B cell (primary cell): ENCODE results near the gene LRRC8D. TPM values are rescaled to one million over a fixed set of nuclear protein-coding genes. Genes with fewer than 3 reads are reported as not detected.

ENCODE experiments used
- ATAC-seq: fragments of 200-7000 bp; cut with Tn5 transposase; one replicate; pipeline ENCODE4 v1.10.0; 2021; ENCODE audit warnings: low read depth, mild to moderate bottlenecking, moderate number of reproducible peaks, moderate library complexity
- CTCF ChIA-PET: fragments of 350-600 bp; sonication (Branson Sonifier 250); formaldehyde crosslinking; loops from one replicate; lab custom pipeline; 2021; ENCODE audit warnings: antibody characterized with exemption, inconsistent platforms; lab: Charles Lee
- POLR2A ChIA-PET: fragments of 350-600 bp; sonication (Branson Sonifier 250); formaldehyde crosslinking; loops from one replicate; lab custom pipeline; 2021; ENCODE audit warnings: antibody characterized with exemption; lab: Charles Lee
- DNase-seq: peaks from one replicate; pipeline ENCODE4 v3.0.0; 2013
- H2AFZ ChIP-seq: 2 replicates; pipeline ENCODE4 v1.6.1; 2012; ENCODE audit warnings: mild to moderate bottlenecking, low read depth, low read length; ENCODE audit not compliant: insufficient read depth, poor library complexity, severe bottlenecking
- H3K27ac ChIP-seq, 2 donors: 1 replicate in 1 of 2; 2 replicates in 1 of 2; pipeline ENCODE4 v1.5.1; 2012 to 2013; ENCODE audit warnings: low read length in 2 of 2, mild to moderate bottlenecking in 2 of 2, moderate library complexity in 1 of 2
- H3K27me3 ChIP-seq, 4 experiments: fragments of 200-600 bp in 1 of 4; sonication (generic) in 1 of 4; replicated peaks in 1 of 4; 1 replicate in 2 of 4; 2 replicates in 2 of 4; pipeline versions ENCODE4 v1.6.1 to v1.7.0; 2013 to 2016; ENCODE audit warnings: low read length in 3 of 4, mild to moderate bottlenecking in 2 of 4, mixed read lengths in 1 of 4, moderate library complexity in 1 of 4; ENCODE audit not compliant: insufficient read depth in 4 of 4, control insufficient read depth in 3 of 4; ENCODE audit errors: control extremely low read depth in 1 of 4
- H3K36me3 ChIP-seq, 2 experiments: replicated peaks in 1 of 2; 1 replicate in 1 of 2; 2 replicates in 1 of 2; pipeline versions ENCODE4 v1.6.1 to v1.7.1; 2013; ENCODE audit warnings: low read length in 1 of 2; ENCODE audit not compliant: insufficient read depth in 2 of 2, control insufficient read depth in 1 of 2; ENCODE audit errors: control extremely low read depth in 1 of 2, extremely low read depth in 1 of 2
- H3K4me1 ChIP-seq, 2 donors: fragments of 200-600 bp in 1 of 2; sonication (generic) in 1 of 2; 1 replicate in 1 of 2; 2 replicates in 1 of 2; pipeline versions ENCODE4 v1.5.1 to v1.6.1; 2013 to 2017; ENCODE audit warnings: low read length in 2 of 2; ENCODE audit not compliant: control insufficient read depth in 2 of 2, insufficient read depth in 2 of 2
- H3K4me2 ChIP-seq: replicated peaks from 2 replicates; pipeline ENCODE3; 2012; ENCODE audit warnings: mild to moderate bottlenecking, low read depth, low read length; ENCODE audit not compliant: poor library complexity, severe bottlenecking
- H3K4me3 ChIP-seq, 5 experiments: fragments of 200-600 bp in 1 of 5; sonication (generic) in 1 of 5; 1 replicate in 3 of 5; 2 replicates in 2 of 5; pipeline versions ENCODE4 v1.5.1 to v1.7.0; 2011 to 2016; ENCODE audit warnings: low read length in 4 of 5, mild to moderate bottlenecking in 4 of 5, low read depth in 2 of 5, control low read depth in 1 of 5, moderate library complexity in 1 of 5; ENCODE audit not compliant: insufficient read depth in 1 of 5; ENCODE audit errors: control extremely low read depth in 1 of 5, extremely low read depth in 1 of 5
- H3K79me2 ChIP-seq: fragments of 200-600 bp; sonication (generic); one replicate; pipeline ENCODE4 v1.6.0; 2016; ENCODE audit warnings: low read length; ENCODE audit not compliant: control insufficient read depth, insufficient read depth
- H3K9ac ChIP-seq: fragments of 200-600 bp; sonication (generic); 2 replicates; pipeline ENCODE4 v1.6.1; 2017; ENCODE audit warnings: mild to moderate bottlenecking, low read length, moderate library complexity
- H3K9me3 ChIP-seq, 3 donors: one replicate each; pipeline versions ENCODE4 v1.6.1 to v1.7.1; 2013; ENCODE audit warnings: low read length in 2 of 3; ENCODE audit not compliant: control insufficient read depth in 2 of 3, insufficient read depth in 1 of 3; ENCODE audit errors: control extremely low read depth in 1 of 3
- H4K20me1 ChIP-seq: 2 replicates; pipeline ENCODE4 v1.6.0; 2012; ENCODE audit warnings: mild to moderate bottlenecking, low read length; ENCODE audit not compliant: insufficient read depth, control insufficient read depth, poor library complexity, severe bottlenecking
- H3K27ac Mint-ChIP-seq: one replicate; pipeline ENCODE4 v1.8.0; 2021; ENCODE audit warnings: mixed read lengths
- H3K27me3 Mint-ChIP-seq: one replicate; pipeline ENCODE4 v1.8.0; 2021; ENCODE audit warnings: mixed read lengths
- H3K4me1 Mint-ChIP-seq: one replicate; pipeline ENCODE4 v1.8.0; 2021; ENCODE audit warnings: mixed read lengths
- H3K4me3 Mint-ChIP-seq: one replicate; pipeline ENCODE4 v1.8.0; 2021; ENCODE audit warnings: mixed read lengths
- H3K9me3 Mint-ChIP-seq: one replicate; pipeline ENCODE4 v1.8.0; 2022; ENCODE audit warnings: mixed read lengths; ENCODE audit not compliant: insufficient read depth
- CTCF ChIP-seq: fragments of 200-600 bp; IDR thresholded peaks from one replicate; pipeline ENCODE4 v1.8.0; 2022; ENCODE audit warnings: antibody characterized with exemption, mild to moderate bottlenecking
- EZH2 ChIP-seq: IDR thresholded peaks from 2 replicates; pipeline ENCODE4 v1.6.1; 2012; ENCODE audit warnings: borderline replicate concordance, low read depth, mild to moderate bottlenecking, moderate library complexity, low read length; ENCODE audit not compliant: insufficient read depth, poor library complexity, severe bottlenecking
- WGBS: methylation state at CpG from one replicate; pipeline ENCODE4 v1.1.5; 2013; ENCODE audit warnings: missing lambda C conversion rate; ENCODE audit not compliant: insufficient coverage; 5-methylcytosine and 5-hydroxymethylcytosine counted together
- intact Hi-C: fragments of 100-400 bp; cut with micrococcal nuclease; formaldehyde crosslinking; loops from one replicate; pipeline ENCODE4 v1.10.0; 2022
- polyA plus RNA-seq: library from polyadenylated mRNA; depleted of rRNA; stranded (reverse); fragments of >200 nt; gene quantifications from 2 replicates; pipeline ENCODE4 v1.2.3, GENCODE V29; 2012
- total RNA-seq, 2 donors: library from RNA; stranded (reverse); fragments of 120-200 nt in 1 of 2; gene quantifications; 1 replicate in 1 of 2; 2 replicates in 1 of 2; pipeline versions ENCODE4 v1.2.3 to v1.2.4, GENCODE V29; 2013 to 2022

LRRC8D gene
- total and polyA plus RNA-seq, 2 donors (not counting 1 experiment from before 2014, with no cell fraction given) = 23.7 to 47.0 TPM

- H3K27me3 Mint-ChIP-seq = no peaks in the 10 kb centered on the region
- H3K4me1 Mint-ChIP-seq = peaks cover 14% of the 10 kb centered on the region
- Histone ChIP-seq H3K4me2 (no peak overlapping the region), H3K27me3 (no peaks in the 10 kb centered on the region), H3K4me3 (no peak overlapping the region), H3K79me2 (peaks cover 54% of the 10 kb centered on the region), H3K9me3 (no peaks in the 10 kb centered on the region), H3K36me3 (peaks cover 0 to 8% of the 10 kb centered on the region in 2 experiments), H3K27ac (no peak overlapping the region), H3K9ac (no peak overlapping the region), H4K20me1 (peaks cover 8% of the 10 kb centered on the region), H2AFZ (no peak overlapping the region), H3K4me1 (no peaks in the 10 kb centered on the region)
- TF ChIP-seq CTCF (no peak), EZH2 (no peak)
- DNase-seq = no peak
- H3K4me3 Mint-ChIP-seq = no peak overlapping the region
- ChIA-PET POLR2A (no interaction called here), CTCF (no interaction called here)
- 100% methylated on average over 8 of the region's 9 CpGs for WGBS
- no peaks in the 10 kb centered on the region for H3K9me3 Mint-ChIP-seq
- no peak overlapping the region for H3K27ac Mint-ChIP-seq
- intact Hi-C loops = no loop called here
- no peak for ATAC-seq
Observed at GRCh38 chr1:89871768-89872473, 51.1 kb downstream of the LRRC8D start.

GRCh38 chr1:89872567-89872966 lies 51.7 kb downstream of the LRRC8D start:
- Histone ChIP-seq H3K4me3 (no peak overlapping the region), H3K9me3 (no peaks in the 10 kb centered on the region), H4K20me1 (peaks cover 8% of the 10 kb centered on the region), H3K36me3 (peaks cover 0 to 8% of the 10 kb centered on the region in 2 experiments), H3K4me1 (no peaks in the 10 kb centered on the region), H3K27ac (no peak overlapping the region), H3K79me2 (peaks cover 59% of the 10 kb centered on the region), H3K4me2 (no peak overlapping the region), H3K9ac (no peak overlapping the region), H2AFZ (no peak overlapping the region), H3K27me3 (no peaks in the 10 kb centered on the region)
- Mint-ChIP-seq H3K9me3 (no peaks in the 10 kb centered on the region), H3K4me3 (no peak overlapping the region), H3K27ac (no peak overlapping the region), H3K27me3 (no peaks in the 10 kb centered on the region), H3K4me1 (peaks cover 14% of the 10 kb centered on the region)
- DNase-seq (no peak), ATAC-seq (no peak)
- WGBS = no CpG with 5 or more reads among the region's 1 CpG
- no peak for TF ChIP-seq EZH2
- TF ChIP-seq CTCF = no peak
- intact Hi-C loops = no loop called here
- ChIA-PET CTCF (no interaction called here), POLR2A (no interaction called here)
